NCI-H1436 (cell line): ENCODE results near the gene IL1RN.
"Not testable (repeated sequence)": the region's sequence is repeated elsewhere in the genome, so short reads cannot be mapped to it uniquely, and the experiment has no call there.

Experiments
- DNase-seq: peaks from one replicate; lab custom pipeline; 2025; lab: John Stamatoyannopoulos, UW

IL1RN gene, protein sequence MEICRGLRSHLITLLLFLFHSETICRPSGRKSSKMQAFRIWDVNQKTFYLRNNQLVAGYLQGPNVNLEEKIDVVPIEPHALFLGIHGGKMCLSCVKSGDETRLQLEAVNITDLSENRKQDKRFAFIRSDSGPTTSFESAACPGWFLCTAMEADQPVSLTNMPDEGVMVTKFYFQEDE

DNA sequence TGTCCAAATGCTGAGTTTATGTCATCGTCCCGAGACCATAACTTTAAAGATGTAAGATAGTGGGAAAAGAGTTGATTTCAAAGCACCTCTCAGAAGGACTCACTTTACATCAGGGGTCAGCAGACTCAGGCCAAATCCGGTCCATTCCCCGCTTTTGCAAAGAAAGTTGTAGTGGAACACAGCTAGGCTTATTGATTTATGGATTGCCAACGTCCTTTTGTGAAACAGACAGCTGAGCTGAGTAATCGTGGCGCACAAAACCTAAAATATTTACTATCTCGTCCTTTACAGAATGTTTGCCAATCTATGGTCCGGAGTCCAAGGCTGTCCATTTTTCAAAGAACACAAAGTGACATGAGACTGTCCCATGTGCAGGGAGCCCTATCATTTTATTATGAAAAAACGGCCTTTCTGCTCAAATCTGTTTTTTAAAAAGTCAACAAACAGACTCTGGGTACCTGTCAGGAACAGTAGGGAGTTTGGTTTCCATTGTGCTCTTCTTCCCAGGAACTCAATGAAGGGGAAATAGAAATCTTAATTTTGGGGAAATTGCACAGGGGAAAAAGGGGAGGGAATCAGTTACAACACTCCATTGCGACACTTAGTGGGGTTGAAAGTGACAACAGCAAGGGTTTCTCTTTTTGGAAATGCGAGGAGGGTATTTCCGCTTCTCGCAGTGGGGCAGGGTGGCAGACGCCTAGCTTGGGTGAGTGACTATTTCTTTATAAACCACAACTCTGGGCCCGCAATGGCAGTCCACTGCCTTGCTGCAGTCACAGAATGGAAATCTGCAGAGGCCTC, at the start of gene IL1RN:
Gene IL1RN (plus strand): TSS at position 754 of the 801 bp plus-strand sequence. CDS start 27 bp downstream, at position 781.
- no peak for DNase-seq

DNA sequence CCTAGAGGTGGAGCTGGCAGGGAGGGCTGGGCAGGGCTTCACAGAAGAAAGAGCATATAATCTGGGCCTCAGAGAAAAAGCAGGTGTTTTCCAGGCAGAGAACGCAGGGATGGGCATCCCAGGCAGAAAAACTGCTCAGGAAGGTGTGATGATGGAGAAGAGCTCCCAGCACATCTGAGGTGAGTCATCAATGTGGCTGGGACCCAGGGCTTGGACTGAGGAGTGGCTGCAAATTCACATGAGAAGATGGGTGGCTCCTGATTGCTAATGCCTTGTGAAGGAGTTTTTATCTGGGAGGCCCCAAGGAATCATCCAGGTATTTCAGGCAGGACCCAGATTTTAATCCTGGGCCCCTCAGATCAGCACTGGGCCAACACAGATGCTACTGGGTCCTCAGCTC, 49.5 kb upstream of the IL1RN start:
- no peak for DNase-seq

DNA sequence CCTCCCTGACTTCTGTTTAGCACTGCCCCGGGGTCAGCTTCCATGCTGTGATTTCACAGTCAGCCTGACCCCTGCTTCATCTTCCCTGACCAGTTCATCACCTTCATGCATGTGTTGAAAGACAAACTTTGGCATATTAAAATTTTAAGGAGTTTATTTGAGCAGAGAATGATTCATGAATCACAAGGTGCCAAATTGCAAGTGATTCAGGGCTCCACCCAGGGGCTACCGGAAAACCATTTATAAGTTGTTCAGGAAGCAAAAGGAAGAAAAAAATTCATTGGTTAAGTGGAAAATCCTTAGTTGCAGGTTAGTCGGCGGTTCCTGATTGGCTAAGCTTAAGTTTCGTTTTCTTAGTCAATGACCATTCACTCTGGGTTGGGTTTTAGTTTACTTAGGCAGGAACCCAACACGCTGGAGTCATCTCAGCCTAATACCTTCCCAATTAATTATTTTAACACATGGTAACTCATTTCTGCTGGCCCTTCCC, 49.0 kb upstream of the IL1RN start:
- no peak for DNase-seq

DNA sequence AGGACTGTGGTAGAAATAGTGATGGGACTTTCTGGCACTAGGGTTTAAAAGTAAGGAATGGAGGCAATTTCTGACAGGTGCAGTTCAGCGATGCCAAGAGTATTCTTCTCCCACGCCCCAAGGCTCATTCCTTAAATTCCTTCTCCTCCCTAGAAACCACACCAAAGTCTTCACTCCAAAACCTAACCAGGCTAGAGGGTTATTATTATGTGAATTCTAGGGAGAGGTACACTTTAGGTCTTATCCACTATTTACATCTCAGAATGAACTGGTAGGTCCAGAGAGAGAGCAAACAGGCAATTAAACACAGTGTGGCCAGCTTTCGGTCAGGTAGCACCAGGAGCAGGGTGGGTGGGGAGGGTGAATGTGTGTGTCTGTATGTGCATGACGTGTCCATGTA, 48.3 kb upstream of the IL1RN start:
- DNase-seq: no peak

DNA sequence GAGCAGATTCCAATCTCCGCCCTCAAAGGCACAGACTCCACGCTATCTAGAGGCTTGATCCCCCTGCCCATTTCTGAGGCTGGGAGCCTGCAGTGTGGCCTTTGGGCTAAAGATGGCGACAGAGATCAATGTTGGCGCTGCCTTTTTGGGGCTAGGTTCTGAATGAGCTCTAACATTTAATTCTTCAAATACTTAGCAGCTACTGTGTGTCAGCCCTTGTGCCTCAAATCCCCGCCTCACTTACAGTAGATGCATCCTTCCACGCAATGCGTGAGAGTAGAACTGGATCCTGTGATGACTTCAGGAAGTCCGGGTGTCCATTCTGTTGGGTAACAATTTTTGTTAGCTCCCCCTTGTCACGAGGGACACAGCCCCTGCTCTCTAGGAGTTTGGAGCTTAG, 47.3 kb upstream of the IL1RN start:
- DNase-seq: no peak

DNA sequence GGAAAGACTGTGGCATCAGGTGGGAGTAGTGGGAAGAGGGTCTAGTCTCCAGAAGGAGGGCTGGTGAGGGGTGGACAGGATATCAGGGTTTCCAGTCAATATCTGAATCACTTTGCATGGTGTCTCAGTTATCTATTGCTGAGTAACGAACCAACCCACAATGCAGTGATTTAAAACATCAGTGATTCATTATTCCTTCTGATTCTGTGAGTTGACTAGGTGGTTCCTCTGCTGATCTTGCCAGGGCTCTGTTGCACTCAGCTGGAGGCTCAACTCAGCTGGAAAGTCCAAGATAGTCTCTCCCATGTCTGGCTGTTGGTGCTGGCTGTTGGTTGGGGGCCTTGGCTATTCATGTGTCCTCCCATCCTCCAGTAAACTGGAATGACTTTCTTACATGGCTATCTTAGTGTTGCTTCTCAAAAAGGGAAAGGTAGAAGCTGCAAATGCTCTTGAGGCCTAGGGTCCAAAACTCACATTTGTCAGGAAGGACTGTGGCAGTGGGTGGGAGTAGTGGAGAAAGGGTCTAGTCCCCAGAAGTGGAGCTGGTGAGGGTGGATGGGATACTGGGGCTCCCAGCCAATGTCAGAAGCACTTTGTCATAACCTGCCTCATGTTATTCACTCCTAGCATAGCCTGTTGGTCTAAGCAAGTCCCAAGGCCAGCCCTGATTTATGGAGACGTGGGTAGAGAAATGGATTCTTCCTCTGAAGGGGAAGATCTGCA, 45.7 kb upstream of the IL1RN start:
- no peak for DNase-seq

DNA sequence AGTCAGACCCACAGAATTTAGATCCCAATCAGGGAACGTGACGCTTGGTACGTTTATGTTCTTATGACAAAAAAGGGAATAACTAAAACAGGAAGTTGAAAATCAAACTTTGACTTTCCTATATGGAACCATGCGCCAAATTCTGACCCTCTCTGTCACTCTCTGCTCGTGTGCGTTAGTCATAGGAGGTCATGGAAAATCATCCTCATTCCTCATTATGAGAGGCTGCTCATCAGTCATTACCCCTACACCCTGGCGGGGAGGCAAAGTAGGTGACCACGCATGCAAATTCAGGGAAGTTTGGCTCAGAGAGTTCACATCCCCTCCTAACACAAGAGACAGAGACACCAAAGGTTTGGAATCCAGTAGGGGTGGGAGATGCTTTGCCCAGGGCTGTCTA, 44.1 kb upstream of the IL1RN start:
- DNase-seq: no peak

DNA sequence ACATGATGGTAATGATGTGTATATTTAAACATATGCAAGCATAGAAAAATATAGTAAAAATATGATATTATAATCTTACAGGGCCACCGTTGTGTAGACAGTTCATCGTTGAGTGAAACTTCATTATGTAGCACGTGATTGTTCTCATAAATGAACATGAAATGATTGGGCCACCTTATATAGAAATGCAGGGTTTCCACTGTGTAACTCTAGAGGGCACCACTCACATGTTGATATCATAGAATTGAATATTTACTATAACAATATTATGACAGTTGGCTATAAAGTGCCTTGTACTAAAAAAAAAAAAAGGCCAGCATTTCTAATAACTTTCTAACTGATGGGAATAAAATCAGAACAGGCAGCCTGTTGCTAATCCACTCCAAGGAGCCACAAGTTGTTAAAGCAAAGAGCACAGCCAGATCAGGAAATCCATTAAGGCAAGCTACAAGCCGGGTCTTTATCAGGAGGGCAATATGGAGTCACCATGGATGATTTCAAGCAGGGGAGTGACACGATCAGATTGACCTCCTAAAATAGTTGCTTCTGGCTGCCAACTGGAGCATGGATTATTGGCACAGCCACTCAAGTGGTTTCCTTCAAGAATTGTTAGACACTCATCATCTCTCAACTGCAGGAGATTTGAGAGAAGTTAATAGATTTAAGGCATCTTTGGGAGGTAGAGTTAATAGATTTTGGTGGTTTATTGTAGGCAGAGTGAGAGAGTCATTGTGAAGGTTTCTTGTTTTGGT, 43.0 kb upstream of the IL1RN start:
- no peak for DNase-seq

DNA sequence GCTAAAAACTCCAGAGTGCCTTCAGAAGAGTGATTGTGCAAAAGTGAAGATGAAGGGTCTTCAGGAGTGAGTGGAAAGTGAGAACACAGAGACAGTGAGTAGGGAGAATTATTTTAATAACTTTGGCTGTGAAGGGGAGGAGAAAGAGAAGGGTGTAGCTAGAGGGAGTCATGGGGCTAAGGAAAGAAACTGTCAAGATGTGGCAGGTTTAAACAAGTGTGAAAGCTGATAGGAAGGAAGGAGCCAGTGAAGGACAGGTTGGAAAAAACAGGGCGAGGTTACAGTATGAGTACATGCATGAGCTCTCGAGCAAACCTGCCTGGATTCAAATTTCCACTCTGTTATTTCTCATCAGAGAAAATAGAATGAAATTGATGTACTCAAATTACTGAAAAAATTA, 41.9 kb upstream of the IL1RN start:
- DNase-seq: no peak

DNA sequence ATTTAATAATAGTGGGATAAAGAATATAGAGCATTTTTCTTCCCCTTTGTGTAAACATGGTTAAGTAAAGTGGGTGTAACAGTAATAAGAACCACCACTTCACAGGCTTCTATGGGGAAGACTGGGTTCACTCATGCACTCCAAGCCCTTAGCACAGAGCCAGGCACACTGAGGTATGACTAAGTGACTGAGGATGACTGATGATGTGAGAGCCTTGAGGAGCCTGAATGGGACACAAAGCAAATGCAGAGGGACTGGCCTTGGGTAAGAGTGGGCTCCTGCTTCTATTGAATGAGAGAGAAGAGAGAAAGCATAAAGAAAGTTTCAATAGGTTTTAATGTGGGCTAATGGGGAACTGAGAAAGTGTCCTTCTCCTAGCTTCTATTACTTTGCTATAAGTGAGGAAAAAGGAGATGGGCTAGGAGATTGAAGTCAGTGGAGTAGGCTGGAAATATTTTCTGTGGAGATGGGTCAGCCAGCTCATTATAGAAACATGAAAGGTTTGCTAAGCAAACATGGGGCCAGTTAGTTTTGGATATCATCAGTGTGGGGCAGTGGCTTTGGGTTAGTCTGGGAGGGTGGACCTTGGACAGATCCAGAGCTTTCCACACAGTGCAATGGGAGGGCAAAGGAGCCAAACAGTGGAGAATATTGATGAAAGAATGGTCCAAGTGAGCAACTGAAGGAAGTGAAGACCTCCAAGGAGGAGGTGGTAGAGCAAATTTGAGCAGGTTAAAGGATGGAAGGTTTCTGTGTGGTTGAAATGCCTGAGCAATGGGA, 39.0 kb upstream of the IL1RN start:
- no peak for DNase-seq

DNA sequence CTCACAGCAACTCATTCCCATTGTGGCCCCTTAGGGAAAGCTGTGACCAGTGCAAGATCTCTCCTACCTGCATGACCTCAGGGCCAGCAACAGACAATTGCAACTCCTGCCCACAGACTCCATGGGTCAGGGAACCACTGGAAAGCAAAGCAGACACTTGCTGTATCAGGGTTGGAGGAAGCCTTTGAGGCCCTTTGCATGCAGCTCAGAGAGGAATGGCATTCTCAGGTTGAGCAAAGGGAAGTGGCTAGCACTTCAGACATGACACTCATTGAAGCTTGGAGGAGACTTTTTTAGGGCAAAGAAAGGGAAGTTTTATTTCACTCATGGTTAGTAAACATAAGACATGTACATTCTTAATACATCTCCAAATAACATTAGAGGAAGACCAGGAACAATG, 37.5 kb upstream of the IL1RN start:
- no peak for DNase-seq

DNA sequence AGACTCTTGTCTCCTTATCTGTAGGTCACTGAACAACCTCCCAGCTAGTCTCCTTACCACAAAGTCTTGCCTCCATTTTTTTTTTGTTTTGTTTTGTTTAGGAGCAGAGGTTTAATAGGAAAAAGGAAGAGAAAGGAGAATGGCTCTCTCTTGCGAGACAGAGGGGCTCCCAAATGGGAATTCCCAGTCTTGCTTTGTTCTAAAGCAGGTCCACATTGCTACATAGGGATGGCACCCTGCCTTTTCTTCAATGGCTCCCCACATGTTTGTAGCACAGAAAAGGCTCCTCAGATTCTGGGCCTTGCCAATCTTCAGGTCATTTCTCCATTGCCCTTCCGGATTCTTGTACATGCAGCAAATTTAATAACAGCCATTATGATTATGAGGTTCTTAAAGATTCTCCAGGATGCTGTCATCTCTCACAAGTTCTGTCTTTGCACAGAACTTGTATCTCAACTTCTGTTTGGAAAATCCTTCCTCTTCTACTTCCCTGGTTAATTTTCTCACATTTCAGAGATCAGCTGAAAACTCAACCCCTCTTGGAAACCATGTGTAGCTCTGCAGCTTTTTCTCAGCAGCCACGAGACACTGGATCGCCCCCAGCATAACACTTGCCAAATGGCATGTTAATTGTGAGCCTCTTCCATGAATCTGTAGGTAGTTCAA, 36.0 kb upstream of the IL1RN start:
- no peak for DNase-seq

DNA sequence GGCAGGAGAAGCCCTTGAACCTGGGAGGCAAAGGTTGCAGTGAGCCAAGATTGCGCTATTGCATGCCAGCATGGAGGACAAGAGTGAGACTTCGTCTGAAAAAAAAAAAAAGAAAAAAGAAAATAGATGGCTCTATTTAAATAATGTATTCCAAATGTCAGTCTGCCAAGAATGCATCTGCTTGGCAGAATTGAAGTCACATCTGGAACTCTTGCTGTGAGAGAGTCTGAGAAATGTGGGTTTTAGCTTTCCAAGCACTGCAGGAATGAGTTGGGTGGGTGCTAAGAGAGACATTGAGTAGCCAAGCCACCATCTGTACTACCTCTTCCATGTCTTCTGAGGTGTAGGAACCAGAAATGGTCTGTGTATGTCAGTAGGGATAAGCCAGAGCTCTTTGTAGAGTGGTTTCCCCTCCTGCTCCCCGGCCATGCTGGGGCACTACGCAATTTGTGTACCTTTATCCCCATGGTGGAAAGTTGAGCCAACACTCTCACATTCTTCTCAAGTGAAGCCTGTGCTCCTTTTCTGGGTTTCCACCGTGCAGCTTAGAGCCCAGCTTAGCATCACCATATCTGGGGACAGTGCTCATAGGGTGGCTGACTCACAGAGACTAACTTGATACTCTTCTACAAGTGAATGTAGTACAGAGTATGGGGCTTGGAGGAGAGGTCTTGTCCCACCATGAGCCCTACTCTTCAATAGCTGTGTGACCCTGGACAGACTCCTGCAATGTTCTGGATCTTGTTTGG, 34.4 kb upstream of the IL1RN start:
- no peak for DNase-seq

DNA sequence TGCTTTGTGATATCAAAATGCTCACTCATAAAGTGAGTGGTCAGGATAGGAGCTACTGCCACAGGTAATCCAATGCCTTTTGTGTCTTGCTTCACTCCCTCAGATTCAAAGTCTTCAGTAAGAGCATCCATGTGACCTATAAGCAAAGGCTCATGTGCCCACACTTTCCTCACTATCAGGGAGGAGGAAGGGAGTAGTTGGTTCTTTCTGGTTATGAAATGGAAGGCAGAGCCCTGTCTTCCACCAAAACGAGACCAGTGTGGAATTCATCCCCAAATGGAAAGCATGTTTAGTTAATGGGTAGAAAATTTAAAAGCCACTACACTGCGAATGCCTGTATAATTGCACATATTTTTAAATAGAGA, 33.8 kb upstream of the IL1RN start:
- DNase-seq: no peak

DNA sequence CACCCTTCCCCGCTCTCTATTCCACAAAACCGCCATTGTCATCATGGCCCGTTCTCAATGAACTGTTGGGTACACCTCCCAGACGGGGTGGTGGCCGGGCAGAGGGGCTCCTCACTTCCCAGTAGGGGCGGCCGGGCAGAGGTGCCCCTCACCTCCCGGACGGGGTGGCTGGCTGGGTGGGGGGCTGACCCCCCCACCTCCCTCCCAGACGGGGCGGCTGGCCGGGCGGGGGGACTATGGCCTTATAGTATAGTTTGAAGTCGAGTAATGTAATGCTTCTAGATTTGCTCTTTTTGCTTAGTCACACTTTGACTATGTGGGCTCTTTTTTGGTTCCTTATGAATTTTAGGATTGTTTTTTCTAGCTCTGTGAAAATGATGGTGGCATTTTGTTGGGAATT, 31.1 kb upstream of the IL1RN start:
- not testable (repeated sequence) for DNase-seq

DNA sequence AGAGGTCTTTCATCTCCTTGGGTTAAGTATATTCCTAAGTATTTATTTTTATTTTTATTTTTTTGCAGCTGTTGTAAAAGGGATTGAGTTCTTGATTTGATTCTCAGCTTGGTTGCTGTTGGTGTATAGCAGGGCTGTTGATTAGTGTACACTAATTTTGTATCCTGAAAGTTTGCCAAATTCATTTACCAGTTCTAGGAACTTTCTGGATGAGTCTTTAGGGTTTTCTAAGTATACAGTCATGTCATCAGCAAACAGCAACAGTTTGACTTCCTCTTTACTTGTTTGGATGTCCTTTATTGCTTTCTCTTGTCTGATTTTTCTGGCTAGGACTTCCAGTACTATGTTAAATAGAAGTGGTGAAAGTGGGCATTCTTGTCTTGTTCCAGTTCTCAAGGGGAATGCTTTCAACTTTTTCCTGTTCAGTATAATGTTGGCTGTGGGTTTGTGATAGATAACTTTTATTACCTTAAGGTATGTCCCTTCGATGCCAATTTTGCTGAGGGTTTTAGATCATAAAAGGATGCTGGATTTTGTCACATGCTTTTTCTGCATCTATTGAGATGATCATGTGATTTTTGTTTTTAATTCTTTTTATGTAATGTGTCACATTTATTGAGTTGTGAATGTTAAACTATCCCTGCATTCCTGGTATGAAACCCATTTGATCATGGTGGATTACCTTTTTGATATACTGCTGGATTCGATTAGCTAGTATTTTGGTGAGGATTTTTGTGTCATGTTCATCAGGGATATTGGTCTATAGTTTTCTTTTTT, 30.4 kb upstream of the IL1RN start:
- DNase-seq: not testable (repeated sequence)

DNA sequence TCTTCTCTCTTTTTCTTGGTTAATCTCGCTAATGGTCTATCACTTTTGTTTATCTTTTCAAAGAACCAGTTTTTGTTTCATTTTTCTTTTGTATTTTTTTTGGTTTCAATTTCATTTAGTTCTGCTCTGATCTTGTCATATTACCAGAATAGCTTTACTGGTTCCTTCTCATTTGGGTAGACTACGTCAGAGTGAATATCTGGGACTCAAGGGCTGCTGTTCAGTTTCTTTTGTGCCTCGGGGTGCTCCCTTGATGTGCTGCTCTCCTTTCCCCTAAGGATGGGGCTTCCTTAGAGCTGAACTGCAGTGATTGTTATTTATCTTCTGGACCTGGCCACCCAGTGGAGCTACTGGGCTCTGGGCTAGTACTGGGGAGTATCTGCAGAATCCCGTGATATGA, 29.4 kb upstream of the IL1RN start:
- DNase-seq: no peak

DNA sequence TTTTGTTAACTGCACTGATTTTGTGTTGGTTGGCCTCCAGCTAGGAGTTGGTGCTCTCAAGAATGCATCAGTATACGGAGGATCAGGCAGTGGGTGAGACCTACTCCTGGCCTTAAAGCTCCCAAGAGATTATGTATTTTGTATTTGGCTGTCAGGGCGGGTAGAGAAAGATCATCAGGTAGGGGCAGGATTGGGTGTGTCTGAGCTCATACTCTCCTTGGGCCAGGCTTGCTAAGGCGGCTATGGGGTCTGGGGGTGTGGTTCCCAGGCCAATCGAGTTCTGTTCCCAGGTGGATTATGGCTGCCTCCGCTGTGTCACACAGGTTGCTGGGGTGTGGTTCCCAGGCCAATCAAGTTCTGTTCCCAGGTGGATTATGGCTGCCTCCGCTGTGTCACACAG, 28.9 kb upstream of the IL1RN start:
- DNase-seq: no peak

DNA sequence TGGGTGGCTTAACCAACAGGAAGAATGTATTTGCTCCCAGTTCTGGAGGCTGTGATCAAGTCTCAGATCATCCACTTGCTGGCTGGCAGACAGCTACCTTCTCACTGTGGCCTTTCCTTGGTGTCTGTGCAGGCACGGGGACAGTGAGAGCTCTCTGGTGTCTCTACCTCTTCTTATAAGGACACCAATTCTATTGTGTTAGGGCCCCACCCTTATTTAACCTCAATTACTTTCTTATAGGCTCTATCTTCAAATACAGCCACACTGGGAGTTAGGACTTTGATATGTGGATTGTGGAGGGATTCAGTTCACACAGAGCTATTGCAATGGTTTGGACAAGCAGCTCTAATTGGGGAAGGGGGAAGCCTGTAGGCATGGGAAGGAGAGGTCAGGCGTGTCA, 25.3 kb upstream of the IL1RN start:
- DNase-seq: no peak

DNA sequence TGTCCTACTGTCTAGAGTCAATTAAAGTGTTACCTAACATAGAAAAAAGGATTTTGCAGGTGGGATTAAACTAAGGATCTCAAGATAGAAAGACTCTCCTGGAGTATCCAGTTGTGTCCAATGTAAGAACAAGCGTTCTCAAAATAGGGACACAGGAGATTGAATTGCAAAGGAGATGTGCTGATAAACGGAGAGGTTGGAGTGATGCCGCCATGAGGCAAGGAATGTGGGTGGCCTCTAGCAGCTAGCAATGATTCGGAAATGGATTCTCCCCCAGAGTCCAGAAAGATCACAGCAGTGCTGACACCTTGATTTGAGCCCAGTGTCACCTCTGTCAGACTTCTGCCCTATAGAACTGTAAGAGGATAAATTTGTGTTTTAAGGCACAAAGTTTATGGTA, 24.1 kb upstream of the IL1RN start:
- DNase-seq: no peak
